Endodermal cell (in vitro differentiated cells): ENCODE results near the gene KRTAP5-4. TPM values are rescaled to one million over a fixed set of nuclear protein-coding genes. Genes with fewer than 3 reads are reported as not detected.

Source experiments
- DNase-seq: peaks from one replicate; pipeline ENCODE4 v3.0.0-alpha.2; 2017
- H3K27ac ChIP-seq: 2 replicates; pipeline ENCODE4 v1.5.1; 2013; ENCODE audit warnings: mild to moderate bottlenecking, low read depth, low read length, moderate library complexity
- H3K27me3 ChIP-seq: 2 replicates; pipeline ENCODE4 v1.6.1; 2013; ENCODE audit warnings: mild to moderate bottlenecking, low read length, moderate library complexity; ENCODE audit not compliant: insufficient read depth, control insufficient read depth, poor library complexity, severe bottlenecking
- H3K36me3 ChIP-seq: 2 replicates; pipeline ENCODE4 v1.7.0; 2013; ENCODE audit warnings: mild to moderate bottlenecking, low read length, moderate library complexity; ENCODE audit not compliant: control insufficient read depth, insufficient read depth
- H3K4me1 ChIP-seq: one replicate; pipeline ENCODE4 v1.7.0; 2013; ENCODE audit warnings: low read length; ENCODE audit not compliant: control insufficient read depth, insufficient read depth
- H3K4me3 ChIP-seq: 2 replicates; pipeline ENCODE4 v1.5.1; 2013; ENCODE audit warnings: mild to moderate bottlenecking, low read length, moderate library complexity
- H3K9ac ChIP-seq: 2 replicates; pipeline ENCODE4 v1.6.1; 2013; ENCODE audit warnings: mild to moderate bottlenecking, low read length, moderate library complexity; ENCODE audit not compliant: poor library complexity, severe bottlenecking; ENCODE audit errors: extremely low read depth
- H3K9me3 ChIP-seq: 2 replicates; pipeline ENCODE4 v1.6.1; 2013; ENCODE audit warnings: mild to moderate bottlenecking, low read length, moderate library complexity; ENCODE audit not compliant: control insufficient read depth
- H3K27ac Mint-ChIP-seq: 2 replicates; pipeline ENCODE4 v1.8.0; 2020; ENCODE audit warnings: mixed read lengths
- H3K27me3 Mint-ChIP-seq: 2 replicates; pipeline ENCODE4 v1.8.0; 2021; ENCODE audit warnings: mild to moderate bottlenecking, mixed read lengths; ENCODE audit not compliant: insufficient read depth
- H3K36me3 Mint-ChIP-seq: 2 replicates; pipeline ENCODE4 v1.8.0; 2020; ENCODE audit warnings: low read depth, mixed read lengths
- H3K4me1 Mint-ChIP-seq: 2 replicates; pipeline ENCODE4 v1.8.0; 2020; ENCODE audit warnings: mixed read lengths
- H3K4me3 Mint-ChIP-seq: 2 replicates; pipeline ENCODE4 v1.8.0; 2020; ENCODE audit warnings: mild to moderate bottlenecking, moderate library complexity, mixed read lengths
- H3K9me3 Mint-ChIP-seq: 2 replicates; pipeline ENCODE4 v1.8.0; 2020; ENCODE audit warnings: mild to moderate bottlenecking, mixed read lengths
- CTCF ChIP-seq: fragments of 200-600 bp; sonication (generic); conservative IDR thresholded peaks from 2 replicates; pipeline ENCODE4 v1.5.0; 2021; ENCODE audit warnings: antibody characterized with exemption, mild to moderate bottlenecking
- WGBS, 2 experiments: methylation state at CpG; one replicate each; pipeline versions ENCODE4 v1.1.5 to v1.1.7; 2013; ENCODE audit warnings: missing lambda C conversion rate in 2 of 2, mixed read lengths in 1 of 2; ENCODE audit not compliant: insufficient coverage in 1 of 2, insufficient read length in 1 of 2; 5-methylcytosine and 5-hydroxymethylcytosine counted together
- total RNA-seq, 2 donors: library from RNA; stranded (reverse); fragmentation: NEBNext Ultra II Directional in 1 of 2; extraction: Animal tissue kit (Norgen Biotek cat#: 25700) in 1 of 2; gene quantifications; 2 replicates in 1 of 2; 3 replicates in 1 of 2; pipeline ENCODE4 v1.2.1, GENCODE V29; 2021

Gene KRTAP5-4
- total RNA-seq, 2 donors from 2014 or later, result not detected

GRCh38 chr11:1639666-1640065, 17.7 kb upstream of the KRTAP5-4 start:
- Histone ChIP-seq H3K27ac (no peak overlapping the region), H3K4me3 (no peak overlapping the region), H3K9ac (no peak overlapping the region), H3K36me3 (no peaks in the 10 kb centered on the region), H3K9me3 (no peaks in the 10 kb centered on the region), H3K27me3 (peaks cover 5% of the 10 kb centered on the region), H3K4me1 (no peaks in the 10 kb centered on the region)
- Mint-ChIP-seq H3K27me3 (peaks cover 20% of the 10 kb centered on the region), H3K27ac (no peak overlapping the region), H3K4me1 (no peaks in the 10 kb centered on the region), H3K36me3 (no peaks in the 10 kb centered on the region), H3K9me3 (no peaks in the 10 kb centered on the region), H3K4me3 (no peak overlapping the region)
- no peak for DNase-seq
- no peak for TF ChIP-seq CTCF
- 75 to 83% methylated on average over 10 to 15 of the region's 15 CpGs for WGBS, 2 experiments

GRCh38 chr11:1639102-1639620, 17.2 kb upstream of the KRTAP5-4 start:
- peaks cover 18% of the 10 kb centered on the region for H3K27me3 Mint-ChIP-seq
- no peaks in the 10 kb centered on the region for H3K4me1 Mint-ChIP-seq
- WGBS, 2 experiments, result 86 to 87% methylated on average over 15 to 17 of the region's 18 CpGs

GRCh38 chr11:1638344-1638743, 16.4 kb upstream of the KRTAP5-4 start:
- H3K36me3 Mint-ChIP-seq, result no peaks in the 10 kb centered on the region

More at GRCh38 chr11:1639102-1639620, 17.2 kb upstream of the KRTAP5-4 start:
- Mint-ChIP-seq H3K4me3 (no peak overlapping the region), H3K27ac (no peak overlapping the region), H3K36me3 (no peaks in the 10 kb centered on the region), H3K9me3 (no peaks in the 10 kb centered on the region)
- H3K27me3 ChIP-seq, result peaks cover 5% of the 10 kb centered on the region
- no peak for TF ChIP-seq CTCF
- no peak overlapping the region for H3K9ac ChIP-seq
- no peaks in the 10 kb centered on the region for H3K36me3 ChIP-seq
- no peaks in the 10 kb centered on the region for H3K4me1 ChIP-seq
- DNase-seq, result no peak
- H3K9me3 ChIP-seq, result no peaks in the 10 kb centered on the region
- H3K27ac ChIP-seq, result no peak overlapping the region
- no peak overlapping the region for H3K4me3 ChIP-seq

More at GRCh38 chr11:1638344-1638743, 16.4 kb upstream of the KRTAP5-4 start:
- Histone ChIP-seq H3K27me3 (peaks cover 5% of the 10 kb centered on the region), H3K4me1 (no peaks in the 10 kb centered on the region), H3K4me3 (no peak overlapping the region), H3K27ac (no peak overlapping the region), H3K36me3 (no peaks in the 10 kb centered on the region), H3K9me3 (no peaks in the 10 kb centered on the region), H3K9ac (no peak overlapping the region)
- H3K9me3 Mint-ChIP-seq, result no peaks in the 10 kb centered on the region
- no peak for TF ChIP-seq CTCF
- 69 to 77% methylated on average over 5 to 8 of the region's 8 CpGs for WGBS, 2 experiments
- no peaks in the 10 kb centered on the region for H3K4me1 Mint-ChIP-seq
- no peak overlapping the region for H3K27ac Mint-ChIP-seq
- peaks cover 17% of the 10 kb centered on the region for H3K27me3 Mint-ChIP-seq
- DNase-seq, result no peak
- H3K4me3 Mint-ChIP-seq, result no peak overlapping the region
